Muscle of leg (tissue), 11 donors: ENCODE data around the gene TTYH3. TPM values are rescaled to one million over a fixed set of nuclear protein-coding genes. Genes with fewer than 3 reads are reported as not detected.

Experiments used
- DNase-seq: peaks from one replicate; pipeline ENCODE4 v3.0.0; 2013
- H3K27ac ChIP-seq: one replicate; pipeline ENCODE4 v1.5.1; 2013; ENCODE audit warnings: mild to moderate bottlenecking, low read length, control low read depth
- H3K27me3 ChIP-seq: one replicate; pipeline ENCODE4 v1.6.1; 2013; ENCODE audit warnings: low read length; ENCODE audit not compliant: control insufficient read depth, insufficient read depth
- H3K36me3 ChIP-seq: one replicate; pipeline ENCODE4 v1.6.1; 2013; ENCODE audit warnings: low read length; ENCODE audit not compliant: control insufficient read depth, insufficient read depth
- H3K4me1 ChIP-seq: one replicate; pipeline ENCODE4 v1.6.1; 2013; ENCODE audit warnings: low read length; ENCODE audit not compliant: control insufficient read depth, insufficient read depth
- H3K4me3 ChIP-seq: one replicate; pipeline ENCODE4 v1.5.1; 2013; ENCODE audit warnings: low read length, control low read depth
- H3K9me3 ChIP-seq: replicated peaks from 2 replicates; pipeline ENCODE4 v1.6.1; 2013; ENCODE audit warnings: low read depth, low read length; ENCODE audit not compliant: control insufficient read depth
- WGBS: methylation state at CpG from one replicate; pipeline ENCODE4 v1.1.5; 2013; ENCODE audit warnings: missing lambda C conversion rate; ENCODE audit not compliant: insufficient coverage; 5-methylcytosine and 5-hydroxymethylcytosine counted together
- polyA plus RNA-seq, 8 donors: library from polyadenylated mRNA; unstranded; fragments of 120-200 nt; gene quantifications; one replicate each; pipeline versions ENCODE4 v1.2.1 to v1.2.3, GENCODE V29; 2013; ENCODE audit warnings: inconsistent platforms in 1 of 8, low replicate concordance in 1 of 8; ENCODE audit not compliant: insufficient read length in 8 of 8, insufficient read depth in 1 of 8
- total RNA-seq: library from RNA; stranded (reverse); fragments of 120-200 nt; gene quantifications from one replicate; pipeline ENCODE4 v1.2.4, GENCODE V29; 2013

Gene TTYH3
- total and polyA plus RNA-seq, 9 donors = 21.1 to 136 (median 101) TPM

- H3K4me3 ChIP-seq = no peak overlapping the region
- H3K27ac ChIP-seq = peak overlapping the region; percentile 96
- no peaks in the 10 kb centered on the region for H3K27me3 ChIP-seq
- no peak for DNase-seq
- 64% methylated on average over 12 of the region's 12 CpGs for WGBS
- H3K9me3 ChIP-seq = no peaks in the 10 kb centered on the region
- peaks cover 16% of the 10 kb centered on the region for H3K36me3 ChIP-seq
- peaks cover 87% of the 10 kb centered on the region for H3K4me1 ChIP-seq
These were observed 8.7 kb downstream of the TTYH3 start for GRCh38 chr7:2640482-2640830.

- Histone ChIP-seq H3K4me1 (peaks cover 87% of the 10 kb centered on the region), H3K27me3 (no peaks in the 10 kb centered on the region), H3K27ac (peak overlapping the region; percentile 96), H3K9me3 (no peaks in the 10 kb centered on the region), H3K36me3 (peaks cover 14% of the 10 kb centered on the region), H3K4me3 (no peak overlapping the region)
- 50% methylated on average over 9 of the region's 9 CpGs for WGBS
- no peak for DNase-seq
These were observed 9.1 kb downstream of the TTYH3 start for GRCh38 chr7:2640846-2641316.

GRCh38 chr7:2641406-2642393, 9.9 kb downstream of the TTYH3 start:
- 9% methylated on average over 36 of the region's 39 CpGs for WGBS
- H3K4me1 ChIP-seq = peaks cover 82% of the 10 kb centered on the region
- H3K36me3 ChIP-seq = peaks cover 19% of the 10 kb centered on the region
- peak overlapping the region; percentile 96 for H3K27ac ChIP-seq
- H3K27me3 ChIP-seq = no peaks in the 10 kb centered on the region
- peak overlapping the region; percentile 17 for H3K4me3 ChIP-seq
- peak; percentile 99 for DNase-seq
- no peaks in the 10 kb centered on the region for H3K9me3 ChIP-seq

DNA sequence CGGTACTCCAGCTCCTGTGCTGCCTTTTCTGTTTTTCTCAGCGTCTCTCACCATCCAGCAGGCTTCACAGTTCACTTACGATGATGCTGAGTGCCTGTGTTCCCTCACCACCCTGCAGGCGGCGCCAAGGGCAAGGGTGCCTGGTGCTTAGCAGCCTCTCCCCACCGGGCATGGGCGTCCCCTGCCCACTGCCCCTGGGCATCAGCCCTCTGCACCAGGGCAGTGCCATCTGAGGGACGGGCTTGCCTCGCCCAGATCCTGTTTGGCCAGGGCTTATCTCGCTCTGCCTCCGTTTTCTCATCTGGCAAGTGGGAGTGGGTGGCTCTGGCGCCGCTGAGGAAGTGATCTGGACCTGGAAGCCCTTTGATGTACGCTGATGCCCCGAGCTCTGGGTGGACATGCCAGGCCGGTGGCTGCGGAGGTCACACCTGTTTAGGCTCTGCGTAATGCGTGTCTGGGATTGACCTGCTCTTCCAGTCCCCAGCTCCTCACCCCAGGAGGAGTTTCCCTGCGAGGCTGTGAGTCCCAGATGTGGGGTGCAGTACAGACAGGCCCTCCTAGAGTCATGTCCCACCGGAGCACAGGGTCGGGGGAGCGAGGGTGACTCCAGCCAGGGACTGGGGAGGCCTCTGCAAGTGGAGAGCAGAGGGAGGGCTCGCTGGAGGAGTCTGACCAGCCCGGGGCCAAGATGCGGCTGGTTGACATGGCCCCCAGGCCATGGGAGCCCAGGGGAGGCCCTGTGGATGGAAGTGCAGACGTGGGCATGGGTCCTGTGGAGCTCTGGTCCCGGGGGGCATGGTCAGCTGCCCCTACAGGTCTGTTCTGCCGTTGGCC, 11.8 kb downstream of the TTYH3 start:
- Histone ChIP-seq H3K9me3 (no peaks in the 10 kb centered on the region), H3K27me3 (no peaks in the 10 kb centered on the region), H3K36me3 (peaks cover 35% of the 10 kb centered on the region), H3K27ac (no peak overlapping the region), H3K4me1 (peaks cover 63% of the 10 kb centered on the region), H3K4me3 (no peak overlapping the region)
- 79% methylated on average over 24 of the region's 29 CpGs for WGBS
- DNase-seq = no peak

GRCh38 chr7:2644220-2644561, 12.4 kb downstream of the TTYH3 start:
- H3K9me3 ChIP-seq = no peaks in the 10 kb centered on the region
- H3K4me3 ChIP-seq = no peak overlapping the region
- 75% methylated on average over 3 of the region's 6 CpGs for WGBS
- DNase-seq = no peak
- H3K4me1 ChIP-seq = peaks cover 57% of the 10 kb centered on the region
- H3K36me3 ChIP-seq = peaks cover 34% of the 10 kb centered on the region
- H3K27me3 ChIP-seq = no peaks in the 10 kb centered on the region
- peak overlapping the region; percentile 13 for H3K27ac ChIP-seq

DNA sequence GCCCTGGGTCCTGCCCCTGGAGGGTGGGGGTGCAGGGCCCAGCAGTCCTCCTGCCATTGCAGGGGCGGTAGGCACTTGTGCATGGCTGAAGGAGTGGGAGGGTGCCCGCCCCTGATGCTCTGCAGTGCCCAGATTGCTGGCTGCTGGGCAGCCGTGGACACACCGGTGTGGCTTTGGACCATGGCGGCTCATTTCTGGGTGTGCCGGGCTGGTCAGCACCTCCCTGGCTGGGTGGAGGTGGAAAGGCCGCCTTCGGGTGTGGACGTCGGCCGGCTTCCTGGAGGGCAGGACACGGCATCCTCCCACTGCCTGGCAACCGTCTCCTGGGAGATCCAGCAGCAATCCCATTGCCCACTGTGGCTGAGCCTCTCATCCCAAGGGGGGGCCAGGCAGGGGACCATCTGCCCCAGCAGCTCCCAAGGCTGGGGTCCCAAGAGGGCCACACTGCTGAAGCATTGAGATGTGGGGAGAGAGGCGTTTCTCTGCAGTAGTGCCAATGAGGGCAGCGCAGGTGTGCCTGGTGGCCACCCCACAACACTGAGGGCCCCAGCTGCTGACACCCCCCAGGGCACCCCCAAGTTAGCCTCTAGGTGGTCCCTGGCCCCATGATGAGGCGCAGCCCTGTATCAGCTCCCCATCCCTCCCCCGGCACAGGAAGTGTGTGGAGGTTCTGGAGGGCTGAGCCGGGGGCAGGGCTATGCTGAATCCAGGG, 12.9 kb downstream of the TTYH3 start:
- Histone ChIP-seq H3K27me3 (no peaks in the 10 kb centered on the region), H3K27ac (peak overlapping the region; percentile 65), H3K4me1 (peaks cover 52% of the 10 kb centered on the region)

DNA sequence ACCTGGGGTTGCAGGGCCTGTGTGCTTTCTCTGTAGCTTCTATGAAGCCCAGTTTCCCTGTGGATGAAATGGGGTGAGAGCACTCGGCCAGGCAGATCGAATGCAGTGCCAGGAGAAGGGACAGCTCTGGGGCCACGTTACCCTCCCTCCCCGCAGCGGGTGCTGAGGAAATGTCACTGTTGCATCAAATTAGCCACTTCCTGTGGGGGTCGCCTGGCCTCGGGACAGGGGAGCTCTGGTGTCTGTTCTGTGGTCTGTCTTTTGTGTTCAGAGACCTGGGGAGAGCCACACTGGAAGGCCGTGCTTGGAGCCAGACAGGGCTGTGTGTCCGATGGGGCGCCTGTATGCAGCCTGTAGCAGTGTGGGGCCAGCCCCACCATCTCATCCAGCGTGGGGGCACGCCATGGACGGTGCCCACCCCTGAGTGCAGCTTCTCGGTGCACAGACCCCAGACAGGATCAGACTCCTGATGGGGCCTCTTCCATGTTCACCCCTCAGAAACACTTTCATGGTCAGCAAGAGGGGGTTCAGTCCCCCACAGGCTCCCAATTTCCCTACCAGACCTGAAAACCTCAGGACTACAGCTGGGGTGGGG, 13.6 kb downstream of the TTYH3 start:
- H3K9me3 ChIP-seq = no peaks in the 10 kb centered on the region
- no peak overlapping the region for H3K4me3 ChIP-seq
- H3K36me3 ChIP-seq = peaks cover 35% of the 10 kb centered on the region
- no peaks in the 10 kb centered on the region for H3K27me3 ChIP-seq
- DNase-seq = no peak
- peaks cover 45% of the 10 kb centered on the region for H3K4me1 ChIP-seq
- WGBS = 30% methylated on average over 9 of the region's 14 CpGs
- peak overlapping the region; percentile 65 for H3K27ac ChIP-seq

More for the DNA sequence above, 12.9 kb downstream of the TTYH3 start:
- H3K4me3 ChIP-seq = no peak overlapping the region
- 76% methylated on average over 10 of the region's 18 CpGs for WGBS
- no peak for DNase-seq
- H3K36me3 ChIP-seq = peaks cover 36% of the 10 kb centered on the region
- H3K9me3 ChIP-seq = no peaks in the 10 kb centered on the region

GRCh38 chr7:2646336-2646679, 14.5 kb downstream of the TTYH3 start:
- Histone ChIP-seq H3K27me3 (no peaks in the 10 kb centered on the region), H3K4me3 (no peak overlapping the region), H3K9me3 (no peaks in the 10 kb centered on the region), H3K4me1 (peaks cover 36% of the 10 kb centered on the region), H3K27ac (no peak overlapping the region), H3K36me3 (peaks cover 41% of the 10 kb centered on the region)
- 65% methylated on average over 7 of the region's 10 CpGs for WGBS
- DNase-seq = no peak

GRCh38 chr7:2646680-2647571, 15.1 kb downstream of the TTYH3 start:
- Histone ChIP-seq H3K36me3 (peaks cover 47% of the 10 kb centered on the region), H3K4me3 (no peak overlapping the region), H3K27ac (no peak overlapping the region), H3K9me3 (no peaks in the 10 kb centered on the region), H3K4me1 (peaks cover 30% of the 10 kb centered on the region), H3K27me3 (no peaks in the 10 kb centered on the region)
- DNase-seq = no peak
- WGBS = 80% methylated on average over 51 of the region's 73 CpGs
